ENCODE measurements around the gene GLI3. TPM values are rescaled to one million over a fixed set of nuclear protein-coding genes. Genes with fewer than 3 reads are reported as not detected.

The GLI3 gene
- polyA plus RNA-seq, 1 donor, result 5.4 TPM

- no peak for DNase-seq
- Histone ChIP-seq H3K4me1 (ENCODE audit: control insufficient read depth, insufficient read depth, low read length) (peaks cover 19% of the 10 kb centered on the region), H3K27ac (ENCODE audit: low read length) (no peak overlapping the region), H3K4me3 (ENCODE audit: low read length) (no peak overlapping the region), H3K9me3 (ENCODE audit: control insufficient read depth, low read depth, low read length) (no peaks in the 10 kb centered on the region), H3K27me3 (ENCODE audit: control insufficient read depth, insufficient read depth, low read length) (no peaks in the 10 kb centered on the region), H3K36me3 (ENCODE audit: control insufficient read depth, insufficient read depth, low read length) (no peaks in the 10 kb centered on the region)
- WGBS (ENCODE audit: insufficient coverage, low lambda C conversion rate), result no CpG with 5 or more reads among the region's 2 CpGs
Observed at GRCh38 chr7:42090056-42090455, 147.0 kb downstream of the GLI3 start.

GRCh38 chr7:42087616-42088015 is 149.4 kb downstream of the GLI3 start:
- H3K27me3 ChIP-seq (ENCODE audit: control insufficient read depth, insufficient read depth, low read length), result no peaks in the 10 kb centered on the region
- no peak for DNase-seq
- no peak overlapping the region for H3K4me3 ChIP-seq (ENCODE audit: low read length)
- H3K27ac ChIP-seq (ENCODE audit: low read length), result no peak overlapping the region
- H3K36me3 ChIP-seq (ENCODE audit: control insufficient read depth, insufficient read depth, low read length), result no peaks in the 10 kb centered on the region
- WGBS (ENCODE audit: insufficient coverage, low lambda C conversion rate), result 67% methylated on average over 1 of the region's 2 CpGs
- H3K4me1 ChIP-seq (ENCODE audit: control insufficient read depth, insufficient read depth, low read length), result peaks cover 19% of the 10 kb centered on the region
- no peaks in the 10 kb centered on the region for H3K9me3 ChIP-seq (ENCODE audit: control insufficient read depth, low read depth, low read length)

- no peaks in the 10 kb centered on the region for H3K27me3 ChIP-seq (ENCODE audit: control insufficient read depth, insufficient read depth, low read length)
- H3K4me3 ChIP-seq (ENCODE audit: low read length), result no peak overlapping the region
- no peaks in the 10 kb centered on the region for H3K36me3 ChIP-seq (ENCODE audit: control insufficient read depth, insufficient read depth, low read length)
- H3K9me3 ChIP-seq (ENCODE audit: control insufficient read depth, low read depth, low read length), result no peaks in the 10 kb centered on the region
- peaks cover 18% of the 10 kb centered on the region for H3K4me1 ChIP-seq (ENCODE audit: control insufficient read depth, insufficient read depth, low read length)
- DNase-seq, result no peak
- no peak overlapping the region for H3K27ac ChIP-seq (ENCODE audit: low read length)
- no CpG with 5 or more reads among the region's 3 CpGs for WGBS (ENCODE audit: insufficient coverage, low lambda C conversion rate)
Observed at GRCh38 chr7:42085531-42085930, 151.5 kb downstream of the GLI3 start.

GRCh38 chr7:42084263-42084662 is 152.7 kb downstream of the GLI3 start:
- Histone ChIP-seq H3K9me3 (ENCODE audit: control insufficient read depth, low read depth, low read length) (no peaks in the 10 kb centered on the region), H3K4me3 (ENCODE audit: low read length) (no peak overlapping the region), H3K4me1 (ENCODE audit: control insufficient read depth, insufficient read depth, low read length) (peaks cover 19% of the 10 kb centered on the region), H3K36me3 (ENCODE audit: control insufficient read depth, insufficient read depth, low read length) (no peaks in the 10 kb centered on the region), H3K27me3 (ENCODE audit: control insufficient read depth, insufficient read depth, low read length) (no peaks in the 10 kb centered on the region), H3K27ac (ENCODE audit: low read length) (no peak overlapping the region)
- 62% methylated on average over 3 of the region's 4 CpGs for WGBS (ENCODE audit: insufficient coverage, low lambda C conversion rate)
- DNase-seq, result no peak

- Histone ChIP-seq H3K27ac (ENCODE audit: low read length) (no peak overlapping the region), H3K27me3 (ENCODE audit: control insufficient read depth, insufficient read depth, low read length) (no peaks in the 10 kb centered on the region), H3K36me3 (ENCODE audit: control insufficient read depth, insufficient read depth, low read length) (no peaks in the 10 kb centered on the region), H3K9me3 (ENCODE audit: control insufficient read depth, low read depth, low read length) (no peaks in the 10 kb centered on the region), H3K4me1 (ENCODE audit: control insufficient read depth, insufficient read depth, low read length) (peaks cover 19% of the 10 kb centered on the region), H3K4me3 (ENCODE audit: low read length) (no peak overlapping the region)
- no peak for DNase-seq
- no CpG with 5 or more reads among the region's 1 CpG for WGBS (ENCODE audit: insufficient coverage, low lambda C conversion rate)
Observed at GRCh38 chr7:42083284-42083683, 153.7 kb downstream of the GLI3 start.

GRCh38 chr7:42082144-42082543 is 154.9 kb downstream of the GLI3 start:
- Histone ChIP-seq H3K27ac (ENCODE audit: low read length) (no peak overlapping the region), H3K4me1 (ENCODE audit: control insufficient read depth, insufficient read depth, low read length) (peaks cover 19% of the 10 kb centered on the region), H3K9me3 (ENCODE audit: control insufficient read depth, low read depth, low read length) (no peaks in the 10 kb centered on the region), H3K36me3 (ENCODE audit: control insufficient read depth, insufficient read depth, low read length) (no peaks in the 10 kb centered on the region), H3K4me3 (ENCODE audit: low read length) (no peak overlapping the region), H3K27me3 (ENCODE audit: control insufficient read depth, insufficient read depth, low read length) (no peaks in the 10 kb centered on the region)
- no CpG with 5 or more reads among the region's 8 CpGs for whole genome bisulfite sequencing (ENCODE audit: insufficient coverage, low lambda C conversion rate)
- DNase-seq, result no peak

GRCh38 chr7:42081671-42082070 is 155.3 kb downstream of the GLI3 start:
- Histone ChIP-seq H3K4me1 (ENCODE audit: control insufficient read depth, insufficient read depth, low read length) (peaks cover 19% of the 10 kb centered on the region), H3K27me3 (ENCODE audit: control insufficient read depth, insufficient read depth, low read length) (no peaks in the 10 kb centered on the region), H3K9me3 (ENCODE audit: control insufficient read depth, low read depth, low read length) (no peaks in the 10 kb centered on the region), H3K27ac (ENCODE audit: low read length) (no peak overlapping the region), H3K4me3 (ENCODE audit: low read length) (no peak overlapping the region), H3K36me3 (ENCODE audit: control insufficient read depth, insufficient read depth, low read length) (no peaks in the 10 kb centered on the region)
- DNase-seq, result no peak
- WGBS (ENCODE audit: insufficient coverage, low lambda C conversion rate), result no CpG with 5 or more reads among the region's 2 CpGs

GRCh38 chr7:42080841-42081586 is 156.0 kb downstream of the GLI3 start:
- WGBS (ENCODE audit: insufficient coverage, low lambda C conversion rate), result no CpG with 5 or more reads among the region's 15 CpGs
- peak in 1 of 2 donors; percentile 63 for DNase-seq

GRCh38 chr7:42077271-42078135 is 159.5 kb downstream of the GLI3 start:
- Histone ChIP-seq H3K27ac (ENCODE audit: low read length) (no peak overlapping the region), H3K27me3 (ENCODE audit: control insufficient read depth, insufficient read depth, low read length) (no peaks in the 10 kb centered on the region), H3K4me1 (ENCODE audit: control insufficient read depth, insufficient read depth, low read length) (peaks cover 19% of the 10 kb centered on the region), H3K36me3 (ENCODE audit: control insufficient read depth, insufficient read depth, low read length) (no peaks in the 10 kb centered on the region), H3K4me3 (ENCODE audit: low read length) (no peak overlapping the region), H3K9me3 (ENCODE audit: control insufficient read depth, low read depth, low read length) (no peaks in the 10 kb centered on the region)
- no CpG with 5 or more reads among the region's 9 CpGs for WGBS (ENCODE audit: insufficient coverage, low lambda C conversion rate)
- no peak for DNase-seq

More at GRCh38 chr7:42080841-42081586, 156.0 kb downstream of the GLI3 start:
- Histone ChIP-seq H3K36me3 (ENCODE audit: control insufficient read depth, insufficient read depth, low read length) (no peaks in the 10 kb centered on the region), H3K27me3 (ENCODE audit: control insufficient read depth, insufficient read depth, low read length) (no peaks in the 10 kb centered on the region), H3K4me3 (ENCODE audit: low read length) (no peak overlapping the region), H3K9me3 (ENCODE audit: control insufficient read depth, low read depth, low read length) (no peaks in the 10 kb centered on the region), H3K27ac (ENCODE audit: low read length) (peak overlapping the region; percentile 12), H3K4me1 (ENCODE audit: control insufficient read depth, insufficient read depth, low read length) (peaks cover 19% of the 10 kb centered on the region)

GRCh38 chr7:42076870-42077269 is 160.1 kb downstream of the GLI3 start:
- no peaks in the 10 kb centered on the region for H3K9me3 ChIP-seq (ENCODE audit: control insufficient read depth, low read depth, low read length)
- no peak for DNase-seq
- no peak overlapping the region for H3K27ac ChIP-seq (ENCODE audit: low read length)
- peaks cover 14% of the 10 kb centered on the region for H3K4me1 ChIP-seq (ENCODE audit: control insufficient read depth, insufficient read depth, low read length)
- no peak overlapping the region for H3K4me3 ChIP-seq (ENCODE audit: low read length)
- no peaks in the 10 kb centered on the region for H3K36me3 ChIP-seq (ENCODE audit: control insufficient read depth, insufficient read depth, low read length)
- H3K27me3 ChIP-seq (ENCODE audit: control insufficient read depth, insufficient read depth, low read length), result no peaks in the 10 kb centered on the region
- no CpG with 5 or more reads among the region's 2 CpGs for WGBS (ENCODE audit: insufficient coverage, low lambda C conversion rate)
